Heart left ventricle (tissue), 16 donors: Measurements from ENCODE around the gene JAKMIP1. TPM values are rescaled to one million over a fixed set of nuclear protein-coding genes. Genes with fewer than 3 reads are reported as not detected.

Experiments
- ATAC-seq, 4 donors: fragments of 200-7000 bp; cut with Tn5 transposase; one replicate each; pipeline ENCODE4 v1.9.1; 2020 to 2022; ENCODE audit warnings: moderate library complexity in 4 of 4, mild to moderate bottlenecking in 3 of 4, moderate number of reproducible peaks in 1 of 4
- DNase-seq, 5 donors: peaks; one replicate each; pipeline ENCODE4 v3.0.0-alpha.2; 2020
- H3K27ac ChIP-seq, 12 donors: fragments of 200-600 bp; sonication (generic) in 4 of 12; one replicate each; pipeline versions ENCODE4 v1.5.0 to v1.8.0; 2016 to 2022; ENCODE audit warnings: mild to moderate bottlenecking in 2 of 12
- H3K27me3 ChIP-seq, 9 donors: fragments of 200-600 bp; sonication (generic) in 2 of 9; one replicate each; pipeline versions ENCODE4 v1.5.1 to v1.8.0; 2016 to 2022; ENCODE audit warnings: mild to moderate bottlenecking in 3 of 9
- H3K36me3 ChIP-seq, 9 donors: fragments of 200-600 bp; sonication (generic) in 2 of 9; one replicate each; pipeline versions ENCODE4 v1.5.0 to v1.8.0; 2018 to 2022; ENCODE audit warnings: mild to moderate bottlenecking in 2 of 9
- H3K4me1 ChIP-seq, 12 donors: fragments of 200-600 bp; sonication (generic) in 4 of 12; one replicate each; pipeline versions ENCODE4 v1.5.0 to v1.8.0; 2016 to 2022; ENCODE audit warnings: mild to moderate bottlenecking in 3 of 12
- H3K4me3 ChIP-seq, 12 donors: fragments of 200-600 bp; sonication (generic) in 4 of 12; one replicate each; pipeline versions ENCODE4 v1.5.0 to v1.8.0; 2017 to 2022; ENCODE audit warnings: mild to moderate bottlenecking in 9 of 12, moderate library complexity in 4 of 12
- H3K9me3 ChIP-seq, 12 donors: fragments of 200-600 bp; sonication (generic) in 4 of 12; one replicate each; pipeline versions ENCODE4 v1.5.0 to v1.8.0; 2016 to 2022; ENCODE audit warnings: mild to moderate bottlenecking in 1 of 12
- CTCF ChIP-seq, 12 donors: fragments of 200-600 bp; sonication (generic) in 4 of 12; IDR thresholded peaks; one replicate each; pipeline versions ENCODE4 v1.5.0 to v1.8.0; 2018 to 2022; ENCODE audit warnings: antibody characterized with exemption in 12 of 12, mild to moderate bottlenecking in 5 of 12
- POLR2A ChIP-seq, 2 donors: fragments of 450-650 bp; IDR thresholded peaks; one replicate each; pipeline ENCODE4 v1.6.1; 2017; ENCODE audit warnings: antibody characterized with exemption in 2 of 2, mild to moderate bottlenecking in 2 of 2, moderate library complexity in 2 of 2
- WGBS, 4 donors: extraction: QIAGEN DNeasy Blood & Tissue Kit in 2 of 4; methylation state at CpG; one replicate each; pipeline versions ENCODE4 v1.1.5 to v1.1.7; 2013 to 2018; 5-methylcytosine and 5-hydroxymethylcytosine counted together
- intact Hi-C, 10 donors: fragments of 100-400 bp; cut with DNase I; formaldehyde crosslinking; loops; one replicate each; pipeline versions ENCODE4 v1.11.1 to v1.14.2; 2022
- polyA plus RNA-seq, 2 donors: library from polyadenylated mRNA; stranded (reverse); fragments of 200-250 nt; gene quantifications; one replicate each; pipeline ENCODE4 v1.2.3, GENCODE V29; 2013
- total RNA-seq, 9 donors: library from RNA; depleted of rRNA in 2 of 9; stranded (reverse); fragments of >200 nt in 2 of 9; fragmentation: NEBNext Ultra II Directional in 3 of 9; extraction: Animal tissue kit (Norgen Biotek cat#: 25700) in 3 of 9; gene quantifications; one replicate each; pipeline versions ENCODE4 v1.1.0 to v1.2.4, GENCODE V29; 2016 to 2023
- donor health status: ischemic (EF 13 %, LVEDD 7.1; RV severe dilation, severe dysfunction).
- donor health status: healthy with polysubstance abuse.
- donor health status: DM: no; HTN: yes; CAD: no.
- donor health status: DM: no; HTN: no; CAD: no.
- donor health status: ischemic (EF 25% LVEDD 6.9; RV normal size, moderate dysfunction).
- donor health status: ischemic (EF 25% LVEDD 5.7; RV mildly dilated, moderate dysfunction).
- donor health status: healthy.
- donor health status: DM: yes; HTN: yes; CAD: no.
- donor health status: ischemic (EF 35%, LVEDD 5.7; RV mildly dilated, moderate dysfunction).
- donor health status: nonischemic (EF 11% LVEDD 7.7; RV severe dilation, severe dysfunction).
- donor health status: DM: yes; HTN: yes; CAD: no.
- donor health status: PGD.
- donor health status: ischemic (EF 29% LVEDD 5.4; RV normal size, mild dysfunction).
- donor health status: nonischemic (EF 23%, LVEDD 6.1; RV moderate dilation, normal function).

JAKMIP1 gene
- total and polyA plus RNA-seq, 11 donors = 0.01 to 0.99 (median 0.23) TPM; not detected in 6

- DNase-seq (no peak), ATAC-seq (no peak)
- 90 to 97% (median 91%) methylated on average over 6 to 16 of the region's 16 CpGs for WGBS, 4 donors
- intact Hi-C loops = no loop called here
- H3K9me3 ChIP-seq = no peaks in the 10 kb centered on the region
- TF ChIP-seq POLR2A (IDR thresholded peaks at IDR 0.05) = no peak
- TF ChIP-seq CTCF (IDR thresholded peaks at IDR 0.05) = no peak
- H3K27ac ChIP-seq = no peak overlapping the region
- H3K4me1 ChIP-seq = no peaks in the 10 kb centered on the region
- no peaks in the 10 kb centered on the region for H3K36me3 ChIP-seq
- peaks cover 0 to 5% (median 0%) of the 10 kb centered on the region in 9 donors for H3K27me3 ChIP-seq
- H3K4me3 ChIP-seq = no peak overlapping the region
These were observed 164.6 kb downstream of the JAKMIP1 start for GRCh38 chr4:6035786-6036185.

GRCh38 chr4:6033381-6033780, 167.0 kb downstream of the JAKMIP1 start:
- peaks cover 0 to 6% (median 0%) of the 10 kb centered on the region in 9 donors for H3K27me3 ChIP-seq
- no peak overlapping the region for H3K27ac ChIP-seq
- no peaks in the 10 kb centered on the region for H3K36me3 ChIP-seq
- H3K4me1 ChIP-seq = no peaks in the 10 kb centered on the region
- H3K9me3 ChIP-seq = no peaks in the 10 kb centered on the region
- TF ChIP-seq CTCF (IDR thresholded peaks at IDR 0.05) = no peak
- no peak for TF ChIP-seq POLR2A (IDR thresholded peaks at IDR 0.05)
- intact Hi-C loops = no loop called here
- DNase-seq = no peak
- no peak overlapping the region for H3K4me3 ChIP-seq
- 68 to 90% (median 76%) methylated on average over 4 of the region's 4 CpGs for WGBS, 4 donors
- no peak for ATAC-seq

GRCh38 chr4:6032249-6033244, 167.8 kb downstream of the JAKMIP1 start:
- 71 to 78% (median 74%) methylated on average over 11 of the region's 11 CpGs for whole genome bisulfite sequencing, 4 donors
- peaks cover 0 to 11% (median 0%) of the 10 kb centered on the region in 9 donors for H3K27me3 ChIP-seq
- no peak overlapping the region for H3K27ac ChIP-seq
- intact Hi-C loops = no loop called here
- no peak overlapping the region for H3K4me3 ChIP-seq
- ATAC-seq (no peak), DNase-seq (no peak)
- TF ChIP-seq POLR2A (IDR thresholded peaks at IDR 0.05) (no peak), CTCF (IDR thresholded peaks at IDR 0.05) (no peak)
- H3K9me3 ChIP-seq = no peaks in the 10 kb centered on the region
- H3K36me3 ChIP-seq = no peaks in the 10 kb centered on the region
- H3K4me1 ChIP-seq = no peaks in the 10 kb centered on the region

- ATAC-seq = no peak
- peaks cover 0 to 11% (median 0%) of the 10 kb centered on the region in 9 donors for H3K27me3 ChIP-seq
- H3K4me1 ChIP-seq = no peaks in the 10 kb centered on the region
- DNase-seq = no peak
- WGBS, 4 donors = 31 to 58% (median 47%) methylated on average over 5 of the region's 5 CpGs
- H3K27ac ChIP-seq = no peak overlapping the region
- TF ChIP-seq POLR2A (IDR thresholded peaks at IDR 0.05) (no peak), CTCF (IDR thresholded peaks at IDR 0.05) (no peak)
- H3K9me3 ChIP-seq = no peaks in the 10 kb centered on the region
- intact Hi-C loops = no loop called here
- H3K36me3 ChIP-seq = no peaks in the 10 kb centered on the region
- no peak overlapping the region for H3K4me3 ChIP-seq
These were observed 168.5 kb downstream of the JAKMIP1 start for GRCh38 chr4:6031846-6032245.
